ENCODE measurements around the gene RTN4IP1.

RTN4IP1 gene

GRCh38 chr6:106614592-106615257 lies 14.6 kb downstream of the RTN4IP1 start:
- Histone ChIP-seq H3K4me3 (ENCODE audit: insufficient read depth, low read depth, low read length) (no peak overlapping the region), H3K36me3 (ENCODE audit: control insufficient read depth, insufficient read depth, low read length) (no peaks in the 10 kb centered on the region), H3K4me1 (ENCODE audit: control insufficient read depth, insufficient read depth, low read length) (no peaks in the 10 kb centered on the region), H3K27ac (ENCODE audit: insufficient read depth, low read depth, low read length, poor library complexity, severe bottlenecking) (no peak overlapping the region), H3K27me3 (ENCODE audit: control insufficient read depth, insufficient read depth, low read length, poor library complexity, severe bottlenecking) (no peaks in the 10 kb centered on the region), H3K9me3 (ENCODE audit: control insufficient read depth, low read length) (no peaks in the 10 kb centered on the region)
- 19 to 36% methylated on average over 2 to 3 of the region's 3 CpGs for WGBS, 2 experiments

DNA sequence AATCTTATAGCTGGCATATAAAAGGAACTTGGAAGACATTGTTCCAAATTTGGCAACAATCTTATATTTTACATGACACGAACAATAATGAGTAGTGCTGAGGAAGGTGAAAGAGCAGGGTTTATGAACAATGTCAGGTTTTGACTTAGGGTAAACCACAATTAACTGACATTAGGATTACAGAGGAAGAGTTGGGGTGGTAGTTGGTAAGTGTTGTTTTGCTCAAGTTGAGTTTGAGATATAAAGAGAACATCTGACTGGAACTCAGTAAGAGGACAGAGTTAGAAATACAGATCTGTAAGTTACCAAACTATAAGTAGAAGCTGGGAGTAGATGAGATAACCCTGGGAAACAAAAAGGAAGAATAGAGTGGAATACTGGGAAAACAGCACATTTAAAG lies 15.1 kb downstream of the RTN4IP1 start:
- Histone ChIP-seq H3K9me3 (ENCODE audit: control insufficient read depth, low read length) (no peaks in the 10 kb centered on the region), H3K4me3 (ENCODE audit: insufficient read depth, low read depth, low read length) (no peak overlapping the region)
- 57 to 67% methylated on average over 1 of the region's 1 CpG for WGBS, 2 experiments

DNA sequence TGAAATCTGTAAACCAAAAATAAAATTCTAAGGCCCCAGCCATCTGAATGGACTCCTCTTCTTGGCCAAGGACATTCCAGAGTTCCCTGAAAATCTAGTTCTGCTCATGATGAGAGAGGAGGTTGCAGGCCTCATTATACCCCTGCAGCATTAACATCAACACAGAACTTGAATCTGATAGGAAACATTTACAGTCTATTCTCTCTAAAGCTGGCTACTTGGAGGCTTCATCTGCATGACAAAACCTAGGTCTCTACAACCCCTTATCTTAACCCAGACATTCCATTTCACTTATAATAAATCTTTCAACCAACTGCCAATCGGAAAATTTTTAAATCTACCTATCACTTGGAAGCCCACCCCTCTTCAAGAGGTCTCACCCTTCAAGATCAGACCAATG lies 15.7 kb downstream of the RTN4IP1 start:
- no peaks in the 10 kb centered on the region for H3K36me3 ChIP-seq (ENCODE audit: control insufficient read depth, insufficient read depth, low read length)
- no peaks in the 10 kb centered on the region for H3K27me3 ChIP-seq (ENCODE audit: control insufficient read depth, insufficient read depth, low read length, poor library complexity, severe bottlenecking)
- no peak overlapping the region for H3K27ac ChIP-seq (ENCODE audit: insufficient read depth, low read depth, low read length, poor library complexity, severe bottlenecking)
- H3K9me3 ChIP-seq (ENCODE audit: control insufficient read depth, low read length): no peaks in the 10 kb centered on the region
- H3K4me1 ChIP-seq (ENCODE audit: control insufficient read depth, insufficient read depth, low read length): no peaks in the 10 kb centered on the region
- no peak overlapping the region for H3K4me3 ChIP-seq (ENCODE audit: insufficient read depth, low read depth, low read length)
- WGBS, 2 experiments: 45 to 83% methylated on average over 1 of the region's 1 CpG

More for the DNA sequence above, 15.1 kb downstream of the RTN4IP1 start:
- H3K27ac ChIP-seq (ENCODE audit: insufficient read depth, low read depth, low read length, poor library complexity, severe bottlenecking): no peak overlapping the region
- no peaks in the 10 kb centered on the region for H3K27me3 ChIP-seq (ENCODE audit: control insufficient read depth, insufficient read depth, low read length, poor library complexity, severe bottlenecking)
- H3K36me3 ChIP-seq (ENCODE audit: control insufficient read depth, insufficient read depth, low read length): no peaks in the 10 kb centered on the region
- H3K4me1 ChIP-seq (ENCODE audit: control insufficient read depth, insufficient read depth, low read length): no peaks in the 10 kb centered on the region

DNA sequence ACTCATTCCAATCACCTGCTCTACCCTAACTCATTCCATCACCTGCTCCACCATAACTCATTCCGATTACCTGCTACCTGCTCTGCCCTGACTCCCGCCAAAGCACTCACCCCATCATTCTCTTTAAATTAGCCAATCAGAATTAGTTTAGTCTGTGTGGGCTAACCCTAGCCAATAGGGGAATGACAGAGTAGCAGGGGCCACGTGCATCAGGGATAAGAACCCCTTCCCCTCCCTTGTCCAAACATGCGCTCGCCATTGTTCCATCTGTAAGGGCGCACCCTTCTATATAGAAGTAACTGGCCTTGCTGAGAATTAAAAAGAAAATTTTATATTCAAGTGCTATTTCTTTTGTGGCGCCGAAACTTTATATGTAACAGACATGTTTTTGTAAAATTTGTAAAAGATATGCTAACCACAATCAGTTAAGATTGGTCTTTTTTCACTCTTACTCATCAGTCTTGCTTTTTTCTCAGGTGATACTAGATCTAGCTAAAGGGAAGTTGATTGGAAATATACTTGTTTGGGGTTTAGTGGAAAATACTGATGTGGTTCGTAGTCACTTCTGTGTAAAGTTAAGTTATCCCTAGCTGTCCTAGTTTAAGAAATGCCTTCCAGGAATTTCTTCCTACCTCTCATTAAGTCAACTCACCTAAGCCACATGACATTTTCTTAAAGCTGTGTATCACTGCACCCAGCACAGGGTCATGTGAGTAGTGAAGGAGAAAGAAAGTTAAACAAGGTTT lies 16.5 kb downstream of the RTN4IP1 start:
- Histone ChIP-seq H3K4me1 (ENCODE audit: control insufficient read depth, insufficient read depth, low read length) (no peaks in the 10 kb centered on the region), H3K27me3 (ENCODE audit: control insufficient read depth, insufficient read depth, low read length, poor library complexity, severe bottlenecking) (no peaks in the 10 kb centered on the region), H3K4me3 (ENCODE audit: insufficient read depth, low read depth, low read length) (no peak overlapping the region), H3K9me3 (ENCODE audit: control insufficient read depth, low read length) (no peaks in the 10 kb centered on the region), H3K36me3 (ENCODE audit: control insufficient read depth, insufficient read depth, low read length) (no peaks in the 10 kb centered on the region), H3K27ac (ENCODE audit: insufficient read depth, low read depth, low read length, poor library complexity, severe bottlenecking) (no peak overlapping the region)
- WGBS, 2 experiments: 91 to 94% methylated on average over 4 to 9 of the region's 9 CpGs

- Histone ChIP-seq H3K4me1 (ENCODE audit: control insufficient read depth, insufficient read depth, low read length) (no peaks in the 10 kb centered on the region), H3K9me3 (ENCODE audit: control insufficient read depth, low read length) (no peaks in the 10 kb centered on the region), H3K27ac (ENCODE audit: insufficient read depth, low read depth, low read length, poor library complexity, severe bottlenecking) (no peak overlapping the region), H3K36me3 (ENCODE audit: control insufficient read depth, insufficient read depth, low read length) (no peaks in the 10 kb centered on the region), H3K27me3 (ENCODE audit: control insufficient read depth, insufficient read depth, low read length, poor library complexity, severe bottlenecking) (no peaks in the 10 kb centered on the region), H3K4me3 (ENCODE audit: insufficient read depth, low read depth, low read length) (no peak overlapping the region)
- WGBS, 2 experiments: 88 to 100% methylated on average over 2 of the region's 2 CpGs
These were observed 18.3 kb downstream of the RTN4IP1 start for GRCh38 chr6:106611030-106611429.

DNA sequence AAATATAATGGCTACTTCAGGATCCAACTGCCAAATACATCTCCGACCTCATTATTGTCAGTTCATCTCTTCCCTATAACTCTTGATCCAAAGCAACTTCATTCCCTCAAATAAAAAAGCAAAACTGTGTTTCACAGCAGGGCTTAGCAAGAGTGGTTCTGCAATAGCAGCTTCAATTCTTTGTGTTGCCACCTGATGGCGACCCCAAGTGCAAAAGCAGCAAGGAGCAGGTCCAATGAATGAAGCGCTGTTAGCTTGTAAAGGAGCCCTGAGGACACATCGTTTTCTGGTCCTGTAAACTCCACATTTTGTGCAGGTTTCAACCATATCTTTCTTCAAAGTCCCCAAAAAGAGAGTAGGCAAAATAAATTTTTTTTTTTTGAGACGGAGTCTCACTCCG lies 19.6 kb downstream of the RTN4IP1 start:
- Histone ChIP-seq H3K27ac (ENCODE audit: insufficient read depth, low read depth, low read length, poor library complexity, severe bottlenecking) (no peak overlapping the region), H3K9me3 (ENCODE audit: control insufficient read depth, low read length) (no peaks in the 10 kb centered on the region), H3K4me3 (ENCODE audit: insufficient read depth, low read depth, low read length) (no peak overlapping the region), H3K27me3 (ENCODE audit: control insufficient read depth, insufficient read depth, low read length, poor library complexity, severe bottlenecking) (no peaks in the 10 kb centered on the region), H3K36me3 (ENCODE audit: control insufficient read depth, insufficient read depth, low read length) (no peaks in the 10 kb centered on the region), H3K4me1 (ENCODE audit: control insufficient read depth, insufficient read depth, low read length) (no peaks in the 10 kb centered on the region)
- 74 to 77% methylated on average over 6 of the region's 6 CpGs for WGBS, 2 experiments

DNA sequence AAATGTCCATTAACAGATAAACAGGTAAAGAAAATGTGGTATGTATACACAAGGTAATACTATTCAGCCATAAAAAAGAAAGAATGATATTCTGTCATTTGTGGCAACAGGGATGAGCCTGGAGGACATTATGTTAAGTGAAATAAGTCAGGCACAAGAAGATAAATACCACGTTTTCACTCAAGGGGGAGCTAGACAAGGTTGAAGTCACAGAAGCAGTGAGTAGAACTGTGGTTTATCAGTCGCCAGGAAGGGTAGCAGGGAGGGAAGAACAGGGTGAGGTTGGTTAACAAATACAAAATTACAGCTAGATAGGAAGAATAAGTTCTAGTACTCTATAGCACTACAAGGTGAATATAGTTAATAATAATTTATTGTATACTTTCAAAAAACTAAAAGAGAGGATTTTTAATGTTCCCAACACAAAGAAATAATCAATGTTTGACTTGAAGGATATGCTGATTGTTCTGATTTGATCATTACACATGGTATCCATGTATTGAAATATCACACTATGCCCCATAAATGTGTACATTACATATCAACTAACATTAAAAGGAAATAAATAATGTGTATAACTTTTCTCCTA lies 21.1 kb downstream of the RTN4IP1 start:
- no peaks in the 10 kb centered on the region for H3K27me3 ChIP-seq (ENCODE audit: control insufficient read depth, insufficient read depth, low read length, poor library complexity, severe bottlenecking)
- no peak overlapping the region for H3K4me3 ChIP-seq (ENCODE audit: insufficient read depth, low read depth, low read length)
- no peaks in the 10 kb centered on the region for H3K36me3 ChIP-seq (ENCODE audit: control insufficient read depth, insufficient read depth, low read length)
- no peak overlapping the region for H3K27ac ChIP-seq (ENCODE audit: insufficient read depth, low read depth, low read length, poor library complexity, severe bottlenecking)
- H3K9me3 ChIP-seq (ENCODE audit: control insufficient read depth, low read length): no peaks in the 10 kb centered on the region
- WGBS, 2 experiments: 21 to 27% methylated on average over 2 of the region's 2 CpGs
- no peaks in the 10 kb centered on the region for H3K4me1 ChIP-seq (ENCODE audit: control insufficient read depth, insufficient read depth, low read length)

DNA sequence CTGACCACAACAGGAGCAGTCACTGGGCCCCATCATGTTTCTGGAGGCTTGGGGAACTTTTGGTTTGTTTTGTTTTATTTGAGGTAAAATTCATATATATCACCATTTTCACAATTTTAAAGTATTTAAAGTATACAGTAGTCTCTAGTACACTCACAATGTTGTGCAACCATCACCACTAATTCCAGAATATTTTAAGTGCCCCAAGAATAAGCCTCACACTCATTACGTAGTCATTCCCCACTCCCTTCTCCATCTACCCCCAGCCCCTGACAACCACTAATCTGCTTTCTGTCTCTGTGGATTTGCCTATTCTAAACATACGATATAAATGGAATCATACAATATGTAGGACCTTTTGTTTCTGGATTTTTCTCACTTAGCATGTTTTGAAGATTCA lies 29.0 kb downstream of the RTN4IP1 start:
- H3K9me3 ChIP-seq (ENCODE audit: control insufficient read depth, low read length): no peaks in the 10 kb centered on the region
- 88 to 97% methylated on average over 2 of the region's 2 CpGs for WGBS, 2 experiments
- no peaks in the 10 kb centered on the region for H3K4me1 ChIP-seq (ENCODE audit: control insufficient read depth, insufficient read depth, low read length)
- no peak overlapping the region for H3K4me3 ChIP-seq (ENCODE audit: insufficient read depth, low read depth, low read length)
- no peaks in the 10 kb centered on the region for H3K27me3 ChIP-seq (ENCODE audit: control insufficient read depth, insufficient read depth, low read length, poor library complexity, severe bottlenecking)
- H3K36me3 ChIP-seq (ENCODE audit: control insufficient read depth, insufficient read depth, low read length): no peaks in the 10 kb centered on the region
- no peak overlapping the region for H3K27ac ChIP-seq (ENCODE audit: insufficient read depth, low read depth, low read length, poor library complexity, severe bottlenecking)

DNA sequence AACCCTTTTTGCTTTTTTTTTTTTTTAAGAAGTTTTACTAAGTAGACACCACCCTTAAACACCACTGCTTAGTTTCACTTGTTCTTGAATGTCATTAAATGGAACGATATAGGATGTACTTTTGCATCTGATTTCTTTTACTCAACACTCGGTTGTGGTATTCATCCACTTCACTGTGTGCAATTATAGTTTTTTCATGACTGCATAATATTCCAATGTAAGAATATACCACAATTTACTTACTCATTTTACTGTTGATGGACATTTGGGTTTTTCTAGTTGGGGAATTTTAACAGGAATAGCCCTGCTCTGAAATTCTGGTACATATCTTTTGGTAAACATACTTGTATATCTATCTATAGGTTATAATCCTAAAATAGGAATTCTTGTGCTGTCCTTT lies 29.9 kb downstream of the RTN4IP1 start:
- Histone ChIP-seq H3K4me1 (ENCODE audit: control insufficient read depth, insufficient read depth, low read length) (no peaks in the 10 kb centered on the region), H3K9me3 (ENCODE audit: control insufficient read depth, low read length) (no peaks in the 10 kb centered on the region), H3K4me3 (ENCODE audit: insufficient read depth, low read depth, low read length) (no peak overlapping the region), H3K36me3 (ENCODE audit: control insufficient read depth, insufficient read depth, low read length) (no peaks in the 10 kb centered on the region), H3K27ac (ENCODE audit: insufficient read depth, low read depth, low read length, poor library complexity, severe bottlenecking) (no peak overlapping the region), H3K27me3 (ENCODE audit: control insufficient read depth, insufficient read depth, low read length, poor library complexity, severe bottlenecking) (no peaks in the 10 kb centered on the region)
- WGBS, 2 experiments: 92 to 100% methylated on average over 1 of the region's 2 CpGs

- Histone ChIP-seq H3K27ac (ENCODE audit: insufficient read depth, low read depth, low read length, poor library complexity, severe bottlenecking) (no peak overlapping the region), H3K4me3 (ENCODE audit: insufficient read depth, low read depth, low read length) (no peak overlapping the region), H3K27me3 (ENCODE audit: control insufficient read depth, insufficient read depth, low read length, poor library complexity, severe bottlenecking) (no peaks in the 10 kb centered on the region), H3K4me1 (ENCODE audit: control insufficient read depth, insufficient read depth, low read length) (no peaks in the 10 kb centered on the region), H3K36me3 (ENCODE audit: control insufficient read depth, insufficient read depth, low read length) (no peaks in the 10 kb centered on the region), H3K9me3 (ENCODE audit: control insufficient read depth, low read length) (no peaks in the 10 kb centered on the region)
- WGBS, 2 experiments: 97 to 100% methylated on average over 3 of the region's 3 CpGs
These were observed 38.0 kb downstream of the RTN4IP1 start for GRCh38 chr6:106591111-106591825.
